Spinal cord (tissue), 10 donors: ENCODE data around the gene PIGK. TPM values are rescaled to one million over a fixed set of nuclear protein-coding genes. Genes with fewer than 3 reads are reported as not detected.
"Not testable (repeated sequence)": the region's sequence is repeated elsewhere in the genome, so short reads cannot be mapped to it uniquely, and the experiment has no call there.

Source experiments
- DNase-seq, 6 donors: peaks; one replicate each; pipeline versions ENCODE4 v3.0.0 to v3.0.0-alpha.2; 2013 to 2015; ENCODE audit warnings: low spot score in 6 of 6, low read depth in 4 of 6
- H3K27ac ChIP-seq: one replicate; pipeline ENCODE4 v1.5.1; 2013; ENCODE audit warnings: low read depth, low read length, control low read depth
- H3K27me3 ChIP-seq: one replicate; pipeline ENCODE4 v1.6.1; 2013; ENCODE audit warnings: low read length; ENCODE audit not compliant: control insufficient read depth, insufficient read depth
- H3K36me3 ChIP-seq: one replicate; pipeline ENCODE4 v1.6.1; 2013; ENCODE audit warnings: low read length; ENCODE audit not compliant: control insufficient read depth, insufficient read depth
- H3K4me1 ChIP-seq: one replicate; pipeline ENCODE4 v1.6.1; 2013; ENCODE audit warnings: low read length; ENCODE audit not compliant: control insufficient read depth, insufficient read depth
- H3K4me3 ChIP-seq: one replicate; pipeline ENCODE4 v1.5.1; 2013; ENCODE audit warnings: low read depth, low read length, control low read depth
- H3K9me3 ChIP-seq: one replicate; pipeline ENCODE4 v1.6.1; 2013; ENCODE audit warnings: low read length; ENCODE audit not compliant: control insufficient read depth, insufficient read depth
- WGBS: methylation state at CpG from one replicate; pipeline ENCODE4 v1.1.5; 2013; ENCODE audit warnings: missing lambda C conversion rate; ENCODE audit not compliant: insufficient coverage; 5-methylcytosine and 5-hydroxymethylcytosine counted together
- polyA plus RNA-seq, 2 donors: library from polyadenylated mRNA; unstranded; fragments of 120-200 nt; gene quantifications; one replicate each; pipeline ENCODE4 v1.2.1, GENCODE V29; 2013; ENCODE audit not compliant: insufficient read length in 2 of 2
- total RNA-seq, 2 donors: library from RNA; depleted of rRNA in 1 of 2; stranded (reverse); fragments of 120-200 nt in 1 of 2; fragments of >200 nt in 1 of 2; gene quantifications; one replicate each; pipeline versions ENCODE4 v1.2.3 to v1.2.4, GENCODE V29; 2013 to 2014
- donor health status: healthy.

Gene PIGK
- total and polyA plus RNA-seq, 4 donors, result 28.4 to 48.3 (median 39.3) TPM

GRCh38 chr1:77170687-77171086, 48.5 kb downstream of the PIGK start:
- Histone ChIP-seq H3K36me3 (no peaks in the 10 kb centered on the region), H3K27me3 (no peaks in the 10 kb centered on the region), H3K27ac (no peak overlapping the region), H3K4me3 (no peak overlapping the region), H3K9me3 (peaks cover 4% of the 10 kb centered on the region), H3K4me1 (no peaks in the 10 kb centered on the region)
- DNase-seq, result peak in 2 of 6 donors; percentile 13 to 82
- no CpG with 5 or more reads among the region's 2 CpGs for whole genome bisulfite sequencing

GRCh38 chr1:77168358-77168757, 50.9 kb downstream of the PIGK start:
- Histone ChIP-seq H3K27me3 (no peaks in the 10 kb centered on the region), H3K4me3 (no peak overlapping the region), H3K4me1 (no peaks in the 10 kb centered on the region), H3K9me3 (no peaks in the 10 kb centered on the region), H3K27ac (no peak overlapping the region), H3K36me3 (no peaks in the 10 kb centered on the region)
- DNase-seq, result no peak
- no CpG with 5 or more reads among the region's 1 CpG for WGBS

- no CpG with 5 or more reads among the region's 5 CpGs for WGBS
- no peak for DNase-seq
- Histone ChIP-seq H3K27me3 (no peaks in the 10 kb centered on the region), H3K4me3 (no peak overlapping the region), H3K27ac (no peak overlapping the region), H3K4me1 (no peaks in the 10 kb centered on the region), H3K9me3 (no peaks in the 10 kb centered on the region), H3K36me3 (no peaks in the 10 kb centered on the region)
Observed at GRCh38 chr1:77164434-77164944, 54.7 kb downstream of the PIGK start.

GRCh38 chr1:77159706-77160105, 59.5 kb downstream of the PIGK start:
- not testable (repeated sequence) for H3K4me3 ChIP-seq, H3K4me1 ChIP-seq, H3K27me3 ChIP-seq, H3K36me3 ChIP-seq, DNase-seq, H3K27ac ChIP-seq, H3K9me3 ChIP-seq
- no CpG with 5 or more reads among the region's 3 CpGs for WGBS

GRCh38 chr1:77156214-77156613, 63.0 kb downstream of the PIGK start:
- DNase-seq, result no peak
- no peaks in the 10 kb centered on the region for H3K27me3 ChIP-seq
- H3K4me3 ChIP-seq, result no peak overlapping the region
- H3K27ac ChIP-seq, result no peak overlapping the region
- H3K36me3 ChIP-seq, result no peaks in the 10 kb centered on the region
- no peaks in the 10 kb centered on the region for H3K9me3 ChIP-seq
- no peaks in the 10 kb centered on the region for H3K4me1 ChIP-seq

GRCh38 chr1:77146270-77146669, 73.0 kb downstream of the PIGK start:
- H3K27ac ChIP-seq, result no peak overlapping the region
- no peaks in the 10 kb centered on the region for H3K27me3 ChIP-seq
- no peak overlapping the region for H3K4me3 ChIP-seq
- DNase-seq, result no peak
- WGBS, result 97% methylated on average over 4 of the region's 5 CpGs
- no peaks in the 10 kb centered on the region for H3K4me1 ChIP-seq
- H3K36me3 ChIP-seq, result no peaks in the 10 kb centered on the region
- H3K9me3 ChIP-seq, result no peaks in the 10 kb centered on the region

- WGBS, result no CpG with 5 or more reads among the region's 2 CpGs
- Histone ChIP-seq H3K4me1 (no peaks in the 10 kb centered on the region), H3K4me3 (no peak overlapping the region), H3K36me3 (no peaks in the 10 kb centered on the region), H3K27ac (no peak overlapping the region), H3K9me3 (no peaks in the 10 kb centered on the region), H3K27me3 (no peaks in the 10 kb centered on the region)
- peak in 2 of 6 donors; percentile 39 to 75 for DNase-seq
Observed at GRCh38 chr1:77143529-77144121, 75.6 kb downstream of the PIGK start.

- H3K4me1 ChIP-seq, result no peaks in the 10 kb centered on the region
- H3K4me3 ChIP-seq, result no peak overlapping the region
- H3K27me3 ChIP-seq, result no peaks in the 10 kb centered on the region
- H3K27ac ChIP-seq, result no peak overlapping the region
- no peaks in the 10 kb centered on the region for H3K36me3 ChIP-seq
- WGBS, result no CpG with 5 or more reads among the region's 1 CpG
- DNase-seq, result no peak
- no peaks in the 10 kb centered on the region for H3K9me3 ChIP-seq
Observed at GRCh38 chr1:77139389-77139788, 79.8 kb downstream of the PIGK start.

- Histone ChIP-seq H3K9me3 (no peaks in the 10 kb centered on the region), H3K27me3 (no peaks in the 10 kb centered on the region), H3K27ac (no peak overlapping the region), H3K36me3 (no peaks in the 10 kb centered on the region), H3K4me1 (no peaks in the 10 kb centered on the region), H3K4me3 (no peak overlapping the region)
- 95% methylated on average over 2 of the region's 2 CpGs for WGBS
- DNase-seq, result no peak
Observed at GRCh38 chr1:77134359-77134758, 84.9 kb downstream of the PIGK start.

GRCh38 chr1:77133731-77134358, 85.4 kb downstream of the PIGK start:
- H3K27ac ChIP-seq, result no peak overlapping the region
- H3K4me3 ChIP-seq, result no peak overlapping the region
- DNase-seq, result no peak
- H3K9me3 ChIP-seq, result no peaks in the 10 kb centered on the region
- no peaks in the 10 kb centered on the region for H3K36me3 ChIP-seq
- H3K27me3 ChIP-seq, result no peaks in the 10 kb centered on the region
- 100% methylated on average over 1 of the region's 3 CpGs for WGBS
- H3K4me1 ChIP-seq, result no peaks in the 10 kb centered on the region
